Fibroblast of lung (primary cell): ENCODE measurements around the gene NEBL. TPM values are rescaled to one million over a fixed set of nuclear protein-coding genes. Genes with fewer than 3 reads are reported as not detected.

Experiments used
- DNase-seq, 2 donors: peaks; one replicate each; pipeline versions ENCODE4 v3.0.0 to v3.0.0-alpha.2; 2010; ENCODE audit warnings: low read depth in 2 of 2
- H2AFZ ChIP-seq: 2 replicates; pipeline ENCODE4 v1.5.1; 2012; ENCODE audit warnings: low read length, control low read depth, inconsistent platforms
- H3K27ac ChIP-seq: 2 replicates; pipeline ENCODE4 v1.5.1; 2011; ENCODE audit warnings: low read length, control low read depth; ENCODE audit not compliant: insufficient read depth
- H3K27me3 ChIP-seq: 2 replicates; pipeline ENCODE4 v1.5.1; 2011; ENCODE audit warnings: mild to moderate bottlenecking, low read length; ENCODE audit not compliant: control insufficient read depth, insufficient read depth
- H3K36me3 ChIP-seq: 2 replicates; pipeline ENCODE4 v1.5.1; 2011; ENCODE audit warnings: low read length; ENCODE audit not compliant: control insufficient read depth, insufficient read depth
- H3K4me1 ChIP-seq: 2 replicates; pipeline ENCODE4 v1.5.1; 2011; ENCODE audit warnings: low read length; ENCODE audit not compliant: control insufficient read depth, insufficient read depth; ENCODE audit errors: extremely low read depth
- H3K4me2 ChIP-seq: 2 replicates; pipeline ENCODE4 v1.5.1; 2011; ENCODE audit warnings: low read length, control low read depth; ENCODE audit not compliant: insufficient read depth; ENCODE audit errors: extremely low read depth
- H3K4me3 ChIP-seq, 4 experiments: fragments of 200-600 bp in 1 of 4; sonication (generic) in 1 of 4; replicated peaks in 1 of 4; 2 replicates each; pipeline ENCODE4 v1.5.1; 2011 to 2016; ENCODE audit warnings: low read length in 4 of 4, low read depth in 3 of 4, mild to moderate bottlenecking in 3 of 4, control low read depth in 2 of 4, inconsistent platforms in 1 of 4, mixed read lengths in 1 of 4; ENCODE audit not compliant: insufficient read depth in 1 of 4; ENCODE audit errors: control extremely low read depth in 1 of 4
- H3K79me2 ChIP-seq: 2 replicates; pipeline ENCODE4 v1.5.1; 2012; ENCODE audit warnings: mild to moderate bottlenecking, low read length, inconsistent platforms; ENCODE audit not compliant: control insufficient read depth, insufficient read depth
- H3K9ac ChIP-seq: 2 replicates; pipeline ENCODE4 v1.5.1; 2011; ENCODE audit warnings: mild to moderate bottlenecking, low read length, control low read depth; ENCODE audit not compliant: insufficient read depth
- H3K9me3 ChIP-seq: 2 replicates; pipeline ENCODE4 v1.5.1; 2012; ENCODE audit warnings: low read depth, low read length; ENCODE audit not compliant: control insufficient read depth, insufficient read depth
- H4K20me1 ChIP-seq: 2 replicates; pipeline ENCODE4 v1.5.1; 2011; ENCODE audit warnings: low read length; ENCODE audit not compliant: control insufficient read depth, insufficient read depth; ENCODE audit errors: extremely low read depth
- CTCF ChIP-seq, 2 donors: IDR thresholded peaks in 1 of 2; conservative IDR thresholded peaks in 1 of 2; 1 replicate in 1 of 2; 2 replicates in 1 of 2; pipeline ENCODE4 v1.5.1; 2011 to 2012; ENCODE audit warnings: low read length in 2 of 2, control low read depth in 1 of 2, inconsistent platforms in 1 of 2, low read depth in 1 of 2, mild to moderate bottlenecking in 1 of 2
- EZH2 ChIP-seq: IDR thresholded peaks from 2 replicates; pipeline ENCODE4 v1.5.1; 2012; ENCODE audit warnings: low read length, control low read depth, mild to moderate bottlenecking; ENCODE audit errors: missing control alignments
- polyA plus RNA-seq, 2 donors: library from polyadenylated mRNA; depleted of rRNA in 1 of 2; stranded (reverse) in 1 of 2; unstranded in 1 of 2; fragments of >200 nt; gene quantifications; 2 replicates each; pipeline ENCODE4 v1.2.1, GENCODE V29; 2011 to 2012; ENCODE audit warnings: missing spikeins in 1 of 2
- total RNA-seq: library from RNA; depleted of rRNA; stranded (reverse); fragments of >200 nt; gene quantifications from 2 replicates; pipeline ENCODE4 v1.2.1, GENCODE V29; 2014

Gene NEBL
- total and polyA plus RNA-seq, 2 donors (not counting 1 experiment from before 2014, with no cell fraction given): 0.11 to 0.33 TPM

DNA sequence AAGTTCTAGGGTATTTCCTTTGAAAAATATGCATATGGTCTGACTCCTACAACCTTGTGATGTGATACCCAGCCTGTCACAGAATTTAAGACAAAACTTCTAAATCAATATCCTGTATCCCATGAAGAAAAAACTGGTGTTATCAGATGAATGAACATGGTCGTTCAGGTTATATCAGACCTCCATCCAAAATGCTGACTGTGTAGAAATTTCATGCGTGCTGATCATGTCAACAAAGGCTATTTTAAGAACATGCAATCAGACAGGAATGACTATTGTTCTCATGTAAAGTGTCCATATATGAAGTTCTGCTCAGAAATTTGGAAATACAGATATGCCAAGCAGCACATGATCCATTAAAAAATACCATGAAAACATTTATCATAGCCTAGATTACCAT, 62.3 kb downstream of the NEBL start:
- H3K36me3 ChIP-seq: no peaks in the 10 kb centered on the region
- H3K9ac ChIP-seq: no peak overlapping the region
- no peaks in the 10 kb centered on the region for H3K79me2 ChIP-seq
- H3K9me3 ChIP-seq: no peaks in the 10 kb centered on the region
- H3K4me3 ChIP-seq: no peak overlapping the region
- no peak for DNase-seq
- H3K4me2 ChIP-seq: no peak overlapping the region
- no peak overlapping the region for H3K27ac ChIP-seq
- no peaks in the 10 kb centered on the region for H3K27me3 ChIP-seq
- no peaks in the 10 kb centered on the region for H3K4me1 ChIP-seq
- H4K20me1 ChIP-seq: no peaks in the 10 kb centered on the region
- no peak overlapping the region for H2AFZ ChIP-seq
- TF ChIP-seq EZH2 (no peak), CTCF (conservative IDR thresholded peaks at IDR 0.05 in 1 of 2, IDR thresholded peaks at IDR 0.05 in 1 of 2; ENCODE audit: low read depth in 1 of 2, low read length in 2 of 2) (no peak)

- no peak overlapping the region for H3K4me2 ChIP-seq
- H3K36me3 ChIP-seq: no peaks in the 10 kb centered on the region
- TF ChIP-seq EZH2 (no peak), CTCF (conservative IDR thresholded peaks at IDR 0.05 in 1 of 2, IDR thresholded peaks at IDR 0.05 in 1 of 2; ENCODE audit: low read depth in 1 of 2, low read length in 2 of 2) (no peak)
- no peak for DNase-seq
- H3K4me1 ChIP-seq: no peaks in the 10 kb centered on the region
- H3K79me2 ChIP-seq: no peaks in the 10 kb centered on the region
- H3K9me3 ChIP-seq: no peaks in the 10 kb centered on the region
- no peaks in the 10 kb centered on the region for H3K27me3 ChIP-seq
- H4K20me1 ChIP-seq: no peaks in the 10 kb centered on the region
- no peak overlapping the region for H2AFZ ChIP-seq
- H3K27ac ChIP-seq: no peak overlapping the region
- H3K4me3 ChIP-seq: no peak overlapping the region
- no peak overlapping the region for H3K9ac ChIP-seq
Measured at GRCh38 chr10:20822825-20823224, 74.3 kb downstream of the NEBL start.

DNA sequence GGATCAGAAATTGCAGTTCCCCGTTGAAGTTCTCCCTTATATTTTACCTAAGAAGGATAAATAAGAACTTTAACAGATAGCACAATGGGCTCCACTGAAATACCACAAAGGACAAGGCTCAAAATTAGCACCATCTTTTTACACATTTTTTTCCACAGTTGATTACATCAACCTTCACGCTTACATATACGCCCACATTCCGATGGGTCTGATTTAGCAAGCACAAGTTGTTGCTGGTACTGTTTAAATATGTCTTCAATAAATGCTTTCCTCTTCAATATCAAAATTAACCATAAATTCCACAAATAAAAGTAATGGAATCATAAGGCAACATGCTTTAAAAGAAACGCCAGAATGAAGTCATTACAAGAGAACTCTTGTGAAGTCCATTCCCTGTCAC, 79.5 kb downstream of the NEBL start:
- DNase-seq: no peak
- H3K27ac ChIP-seq: no peak overlapping the region
- no peaks in the 10 kb centered on the region for H3K36me3 ChIP-seq
- H3K4me2 ChIP-seq: no peak overlapping the region
- no peak overlapping the region for H3K4me3 ChIP-seq
- H3K9ac ChIP-seq: no peak overlapping the region
- H3K4me1 ChIP-seq: no peaks in the 10 kb centered on the region
- no peaks in the 10 kb centered on the region for H3K27me3 ChIP-seq
- no peak overlapping the region for H2AFZ ChIP-seq
- H3K79me2 ChIP-seq: no peaks in the 10 kb centered on the region
- no peaks in the 10 kb centered on the region for H3K9me3 ChIP-seq
- H4K20me1 ChIP-seq: no peaks in the 10 kb centered on the region
- TF ChIP-seq CTCF (conservative IDR thresholded peaks at IDR 0.05 in 1 of 2, IDR thresholded peaks at IDR 0.05 in 1 of 2; ENCODE audit: low read depth in 1 of 2, low read length in 2 of 2) (no peak), EZH2 (no peak)
